Coronary artery (tissue), 2 donors: ENCODE measurements around the gene UBA52.
"Not testable (repeated sequence)": the region's sequence is repeated elsewhere in the genome, so short reads cannot be mapped to it uniquely, and the experiment has no call there.

ENCODE experiments used
- DNase-seq: peaks from one replicate; pipeline ENCODE4 v3.0.0-alpha.2; 2017; ENCODE audit warnings: low spot score
- H3K27ac ChIP-seq, 2 donors: fragments of 200-600 bp; sonication (generic); one replicate each; pipeline ENCODE4 v1.5.1; 2016 to 2019
- H3K4me3 ChIP-seq: fragments of 200-600 bp; sonication (generic); 2 replicates; pipeline ENCODE4 v1.5.1; 2016; ENCODE audit warnings: mild to moderate bottlenecking, moderate library complexity
- CTCF ChIP-seq: fragments of 200-600 bp; sonication (generic); IDR thresholded peaks from one replicate; pipeline ENCODE4 v1.5.1; 2019; ENCODE audit warnings: antibody characterized with exemption

The UBA52 gene

GRCh38 chr19:18532168-18532890 is 39.3 kb upstream of the UBA52 start:
- H3K4me3 ChIP-seq: no peak overlapping the region
- H3K27ac ChIP-seq: no peak overlapping the region
- no peak for TF ChIP-seq CTCF
- no peak for DNase-seq

GRCh38 chr19:18533058-18533457 is 38.6 kb upstream of the UBA52 start:
- Histone ChIP-seq H3K27ac (no peak overlapping the region), H3K4me3 (no peak overlapping the region)
- DNase-seq: no peak
- TF ChIP-seq CTCF: no peak

- Histone ChIP-seq H3K27ac (no peak overlapping the region), H3K4me3 (no peak overlapping the region)
- TF ChIP-seq CTCF: no peak
- no peak for DNase-seq
Observed at GRCh38 chr19:18536475-18536874, 35.2 kb upstream of the UBA52 start.

- no peak for DNase-seq
- no peak for TF ChIP-seq CTCF
- Histone ChIP-seq H3K27ac (no peak overlapping the region), H3K4me3 (no peak overlapping the region)
Observed at GRCh38 chr19:18537431-18537830, 34.2 kb upstream of the UBA52 start.

GRCh38 chr19:18538115-18538514 is 33.5 kb upstream of the UBA52 start:
- DNase-seq: no peak
- Histone ChIP-seq H3K27ac (no peak overlapping the region), H3K4me3 (no peak overlapping the region)
- TF ChIP-seq CTCF: no peak

- no peak overlapping the region for H3K27ac ChIP-seq
- no peak for TF ChIP-seq CTCF
- no peak overlapping the region for H3K4me3 ChIP-seq
- no peak for DNase-seq
Observed at GRCh38 chr19:18539372-18539771, 32.3 kb upstream of the UBA52 start.

GRCh38 chr19:18540200-18540599 is 31.5 kb upstream of the UBA52 start:
- H3K4me3 ChIP-seq, DNase-seq, H3K27ac ChIP-seq: not testable (repeated sequence)
